ENCODE results near the gene GP1BB. TPM values are rescaled to one million over a fixed set of nuclear protein-coding genes. Genes with fewer than 3 reads are reported as not detected.
"Not testable (repeated sequence)": the region's sequence is repeated elsewhere in the genome, so short reads cannot be mapped to it uniquely, and the experiment has no call there.

Gene GP1BB
- polyA plus RNA-seq, 1 donor: 2.9 TPM

DNA sequence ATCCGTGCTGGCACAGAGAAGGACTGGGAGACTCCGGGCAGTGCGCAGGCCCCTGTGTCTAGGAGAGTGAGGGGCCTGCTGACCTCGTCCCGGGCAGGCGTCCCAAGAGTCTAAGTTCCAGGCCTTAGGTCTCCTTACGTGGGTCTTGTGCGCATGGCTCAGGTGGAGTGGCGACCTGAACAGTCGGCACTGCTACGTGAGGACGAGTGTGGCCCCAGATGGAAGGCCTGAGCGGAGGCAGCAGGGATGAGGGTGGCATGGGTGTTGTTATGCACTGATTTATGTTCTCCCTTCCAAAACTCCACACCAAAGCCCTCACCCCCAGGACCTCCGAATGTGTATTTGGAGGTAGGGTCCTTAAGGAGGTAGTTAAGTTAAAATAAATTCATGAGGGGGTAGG lies 29.8 kb upstream of the GP1BB start:
- DNase-seq: no peak

DNA sequence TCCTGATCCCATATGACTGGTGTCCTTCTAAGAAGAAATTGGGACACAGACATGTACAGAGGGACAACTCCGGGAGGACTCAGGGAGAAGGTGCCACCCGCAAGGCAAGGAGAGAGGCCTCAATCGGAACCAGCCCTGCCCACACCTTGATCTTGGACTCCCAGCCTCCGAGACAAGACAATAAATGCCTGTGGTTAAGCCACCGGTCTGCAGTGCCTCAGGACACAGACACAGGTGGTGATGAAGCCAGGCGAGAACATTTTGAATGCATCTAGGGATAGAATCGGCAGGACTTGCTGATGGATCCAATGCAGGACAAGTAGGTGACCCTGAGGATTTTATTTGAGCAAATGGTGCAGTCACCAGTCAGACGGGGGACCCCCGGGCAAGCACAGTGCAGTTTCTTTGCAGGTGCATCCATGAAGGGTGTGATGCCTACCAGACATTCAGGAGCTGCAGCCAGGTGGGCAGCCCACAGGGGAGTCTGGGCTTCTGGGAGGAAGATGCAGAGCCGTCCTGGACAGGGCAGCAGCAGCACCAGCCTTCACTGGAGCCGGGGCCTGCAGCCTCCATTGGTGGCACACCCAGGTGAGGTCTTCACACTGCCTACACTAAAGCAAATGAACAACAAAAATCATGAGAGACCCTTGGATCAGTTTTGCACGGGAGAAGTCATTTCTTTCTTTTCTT lies 29.2 kb upstream of the GP1BB start:
- no peak for DNase-seq

DNA sequence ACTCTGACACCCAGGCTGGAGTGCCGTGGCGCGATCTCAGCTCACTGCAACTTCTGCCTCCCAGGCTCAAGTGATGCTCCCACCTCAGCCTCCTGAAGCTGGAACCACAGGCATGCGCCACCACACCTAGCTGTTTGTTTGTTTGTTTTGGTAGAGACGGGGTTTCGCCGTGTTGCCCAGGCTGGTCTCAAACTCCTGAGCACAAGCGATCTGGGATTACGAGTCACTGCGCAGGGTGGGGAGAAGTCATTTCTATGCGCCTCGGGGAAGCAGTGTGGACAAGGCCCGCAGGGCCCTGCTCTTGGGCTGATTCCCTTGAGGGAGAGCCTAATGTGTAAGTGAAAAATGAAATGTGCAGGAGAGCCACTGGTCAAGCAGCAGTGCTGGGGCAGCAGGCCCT lies 28.6 kb upstream of the GP1BB start:
- DNase-seq: no peak

DNA sequence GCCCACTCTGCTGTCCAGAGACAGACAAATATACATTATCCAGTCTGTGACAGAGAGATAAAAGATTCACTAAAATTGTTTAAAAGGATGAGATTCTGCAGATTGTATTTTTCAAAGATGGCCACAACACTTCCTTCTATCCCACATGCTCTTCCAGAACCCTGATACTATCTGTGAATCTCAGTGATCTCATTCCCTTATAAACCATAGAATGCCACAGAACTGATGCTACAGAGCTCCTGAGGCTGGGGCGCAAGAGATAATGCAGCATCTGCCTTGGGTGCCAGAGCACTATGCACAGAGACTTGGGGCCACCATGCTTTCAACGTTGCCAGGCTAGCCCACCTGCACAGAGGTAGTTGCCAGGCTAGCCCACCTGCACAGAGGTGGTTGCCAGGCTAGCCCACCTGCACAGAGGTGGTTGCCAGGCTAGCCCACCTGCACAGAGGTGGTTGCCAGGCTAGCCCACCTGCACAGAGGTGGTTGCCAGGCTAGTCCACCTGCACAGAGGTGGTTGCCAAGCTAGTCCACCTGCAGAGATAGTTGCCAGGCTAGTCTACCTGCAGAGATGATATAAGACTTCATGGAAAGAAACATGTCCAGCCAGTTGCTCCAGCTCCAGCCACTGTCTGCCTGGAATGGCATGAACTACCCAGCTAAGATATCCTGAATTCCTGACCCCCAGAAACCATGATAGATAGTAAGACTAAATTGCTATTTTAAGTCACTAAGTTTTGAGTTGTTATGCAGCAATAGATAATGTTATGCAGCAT lies 26.6 kb upstream of the GP1BB start:
- DNase-seq: no peak

DNA sequence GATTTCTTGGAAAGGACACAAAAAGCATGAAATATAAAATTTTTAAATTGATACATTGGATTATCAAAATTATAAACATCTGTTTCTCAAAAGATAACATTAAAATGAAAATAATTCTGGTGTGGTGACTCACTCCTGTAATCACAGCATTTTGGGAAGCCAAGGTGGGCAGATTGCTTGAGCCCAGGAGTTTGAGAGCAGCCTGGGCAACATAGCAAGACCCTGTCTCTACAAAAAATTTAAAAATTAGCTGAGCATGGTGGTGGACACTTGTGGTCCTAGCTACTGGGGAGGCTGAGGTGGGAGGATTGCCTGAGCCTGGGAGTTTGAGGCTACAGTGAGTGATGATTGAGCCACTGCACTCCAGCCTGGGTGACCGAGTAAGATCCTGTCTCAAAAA lies 25.5 kb upstream of the GP1BB start:
- not testable (repeated sequence) for DNase-seq

DNA sequence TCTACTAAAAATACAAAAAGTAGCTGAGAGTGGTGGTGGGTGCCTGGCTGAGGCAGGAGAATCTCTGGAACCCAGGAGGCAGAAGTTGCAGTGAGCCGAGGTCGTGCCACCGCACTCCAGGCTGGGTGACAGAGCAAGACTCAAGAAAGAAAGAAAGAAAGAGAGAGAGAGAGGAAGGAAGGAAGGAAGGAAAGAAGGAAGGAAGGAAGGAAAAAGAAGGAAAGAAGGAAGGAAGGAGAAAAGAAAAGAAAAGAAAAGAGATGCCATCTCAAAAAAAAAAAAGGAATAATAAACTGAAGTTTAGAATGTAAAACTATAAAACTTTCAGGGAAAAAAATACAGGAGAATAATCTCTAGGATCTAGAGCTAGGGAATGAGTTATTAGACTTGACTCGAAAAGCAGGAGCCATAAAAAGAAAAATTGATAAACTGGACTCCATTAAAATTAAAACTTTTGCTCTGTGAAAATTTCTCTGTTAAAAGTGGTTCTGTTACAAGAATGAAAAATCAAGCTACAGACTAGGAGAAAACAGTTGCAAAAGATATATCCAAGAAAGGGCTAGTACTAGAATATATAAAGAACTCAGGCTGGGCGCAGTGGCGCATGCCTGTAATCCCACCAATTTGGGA lies 22.4 kb upstream of the GP1BB start:
- no peak for DNase-seq

DNA sequence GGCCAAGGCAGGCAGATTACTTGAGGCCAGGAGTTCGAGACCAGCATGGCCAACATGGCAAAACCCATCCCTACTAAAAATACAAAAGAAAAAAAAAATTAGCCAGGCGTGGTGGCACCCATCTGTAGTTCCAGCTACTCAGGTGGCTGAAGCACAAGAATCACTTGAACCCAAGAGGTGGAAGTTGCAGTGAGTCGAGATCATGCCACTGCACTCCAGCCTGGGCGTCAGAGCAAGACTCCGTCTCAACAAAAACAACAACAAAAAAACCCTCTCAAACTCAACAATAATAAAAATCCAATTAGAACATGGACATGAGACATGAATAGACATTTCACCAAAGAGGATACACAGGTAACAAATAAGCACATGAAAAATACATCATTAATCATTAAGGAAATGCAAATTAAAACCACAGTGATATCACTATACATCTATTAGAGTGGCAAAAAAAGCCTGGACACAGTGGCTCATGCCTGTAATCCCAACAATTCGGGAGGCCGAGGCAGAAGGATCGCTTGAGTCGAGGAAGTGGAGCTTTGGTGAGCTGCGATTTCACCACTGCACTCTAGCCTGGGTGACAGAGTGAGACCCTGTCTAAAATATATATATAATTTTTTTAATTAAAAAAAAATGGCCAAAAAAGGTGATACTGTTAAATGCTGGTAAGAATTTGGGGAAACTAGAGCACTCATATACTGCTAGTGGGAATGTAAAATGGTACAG lies 21.8 kb upstream of the GP1BB start:
- DNase-seq: no peak

DNA sequence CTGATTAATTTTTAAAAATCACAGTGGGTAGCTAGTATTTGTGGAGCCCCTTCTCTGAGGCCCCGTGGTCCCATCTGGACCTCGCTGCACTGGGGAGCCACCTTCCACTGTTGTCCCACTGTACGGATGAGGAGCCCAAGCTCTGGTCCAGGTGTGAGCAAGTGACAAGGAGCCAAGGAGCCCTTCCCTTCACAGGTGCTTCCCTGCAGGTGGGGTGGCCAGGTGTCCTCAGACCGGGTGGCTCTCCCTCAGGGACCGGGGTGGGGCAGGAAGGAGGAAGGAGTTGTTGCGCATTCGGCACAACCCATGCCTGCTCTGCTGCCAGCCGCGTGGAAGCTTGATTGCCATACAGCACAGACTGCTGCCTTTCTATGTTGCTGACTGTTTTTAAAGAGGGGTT lies 19.5 kb upstream of the GP1BB start:
- DNase-seq: no peak

DNA sequence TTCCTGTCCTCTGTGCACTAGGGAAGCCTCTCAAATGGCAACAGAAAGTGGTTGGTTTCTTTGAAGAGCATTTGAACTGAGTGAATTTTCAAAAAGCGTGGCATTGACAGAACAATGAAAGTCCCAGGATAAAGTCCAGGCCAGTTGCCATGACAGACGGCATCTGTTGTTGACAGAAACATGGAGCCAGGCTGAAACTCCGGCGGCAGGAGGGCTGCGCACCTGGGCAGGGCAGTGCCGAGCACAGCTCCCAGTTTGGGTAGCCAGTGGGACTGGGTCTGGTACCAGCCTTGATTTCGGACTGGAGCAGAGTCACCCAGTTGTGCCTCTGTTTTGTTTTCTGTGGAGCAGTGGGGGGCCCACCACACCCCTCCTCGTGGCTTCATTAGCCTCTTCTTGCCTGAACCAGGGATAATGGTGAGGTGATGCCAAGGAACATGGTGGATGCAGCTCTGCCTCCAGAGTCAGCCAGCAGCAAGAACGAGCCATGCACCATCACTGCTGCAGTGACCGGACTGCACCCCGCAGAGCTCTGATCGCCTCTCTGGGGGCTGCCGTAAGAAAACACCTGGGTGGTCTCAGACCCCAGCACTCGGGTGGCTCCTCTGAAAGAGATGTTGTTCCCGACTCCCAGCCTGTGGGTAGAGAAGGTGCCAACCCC lies 18.9 kb upstream of the GP1BB start:
- no peak for DNase-seq

DNA sequence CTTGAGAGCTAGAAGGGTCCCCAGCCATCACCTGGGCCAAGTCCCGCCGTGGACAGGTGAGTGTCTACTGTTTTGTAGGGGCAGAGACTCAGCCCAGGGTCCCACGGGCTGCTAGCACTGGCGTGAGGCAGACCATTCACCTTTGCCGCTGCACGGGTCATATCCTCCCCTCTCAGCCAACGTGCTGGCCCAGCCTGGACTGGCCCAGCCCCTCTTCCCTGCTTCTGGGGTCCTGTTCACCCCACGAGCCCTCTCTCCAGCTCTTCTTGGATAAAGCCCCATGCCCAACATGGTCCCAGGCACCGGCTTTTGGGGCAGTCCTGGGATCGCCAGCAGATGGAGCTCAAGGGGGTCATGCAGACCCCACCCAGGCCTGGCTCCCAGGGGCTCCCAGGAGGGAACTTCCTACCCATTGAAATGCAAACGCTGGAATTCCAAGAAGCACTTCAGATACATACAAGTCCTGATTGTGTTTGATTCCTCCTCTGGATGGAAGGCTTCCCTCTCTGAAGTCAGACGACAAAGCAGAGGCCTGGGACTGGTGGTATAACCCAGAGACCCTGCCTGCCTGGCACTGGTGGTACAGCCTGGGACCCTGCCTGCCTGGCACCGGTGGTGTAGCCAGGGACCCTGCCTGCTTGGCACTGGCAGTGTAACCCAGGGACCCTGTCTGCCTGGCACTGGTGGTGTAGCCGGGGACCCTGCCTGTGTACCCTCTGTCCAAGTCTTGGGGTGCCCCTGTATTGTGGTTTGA lies 18.0 kb upstream of the GP1BB start:
- DNase-seq: no peak

DNA sequence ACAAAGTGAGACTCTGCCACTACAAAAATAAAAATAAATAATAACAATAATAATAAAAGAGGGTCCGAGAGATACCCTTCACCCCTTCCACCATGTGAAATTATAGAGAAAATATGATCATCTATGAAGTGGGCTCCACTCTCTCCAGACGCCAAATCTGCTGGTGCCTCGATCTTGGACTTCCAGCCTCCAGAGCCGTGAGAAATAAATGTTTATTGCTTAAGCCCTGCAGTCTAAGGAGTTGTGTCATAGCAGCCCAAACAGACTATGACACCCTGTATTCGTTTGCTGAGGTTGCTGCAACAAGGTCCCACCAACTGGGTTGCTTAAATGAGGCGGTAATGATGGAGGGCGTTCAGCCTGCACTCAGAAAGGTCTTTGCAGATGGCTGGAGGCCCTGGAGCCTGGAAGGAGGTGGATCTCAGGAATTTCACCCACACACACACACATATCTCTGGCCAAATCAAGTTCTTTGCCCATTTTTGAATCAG lies 16.6 kb upstream of the GP1BB start:
- DNase-seq: no peak

DNA sequence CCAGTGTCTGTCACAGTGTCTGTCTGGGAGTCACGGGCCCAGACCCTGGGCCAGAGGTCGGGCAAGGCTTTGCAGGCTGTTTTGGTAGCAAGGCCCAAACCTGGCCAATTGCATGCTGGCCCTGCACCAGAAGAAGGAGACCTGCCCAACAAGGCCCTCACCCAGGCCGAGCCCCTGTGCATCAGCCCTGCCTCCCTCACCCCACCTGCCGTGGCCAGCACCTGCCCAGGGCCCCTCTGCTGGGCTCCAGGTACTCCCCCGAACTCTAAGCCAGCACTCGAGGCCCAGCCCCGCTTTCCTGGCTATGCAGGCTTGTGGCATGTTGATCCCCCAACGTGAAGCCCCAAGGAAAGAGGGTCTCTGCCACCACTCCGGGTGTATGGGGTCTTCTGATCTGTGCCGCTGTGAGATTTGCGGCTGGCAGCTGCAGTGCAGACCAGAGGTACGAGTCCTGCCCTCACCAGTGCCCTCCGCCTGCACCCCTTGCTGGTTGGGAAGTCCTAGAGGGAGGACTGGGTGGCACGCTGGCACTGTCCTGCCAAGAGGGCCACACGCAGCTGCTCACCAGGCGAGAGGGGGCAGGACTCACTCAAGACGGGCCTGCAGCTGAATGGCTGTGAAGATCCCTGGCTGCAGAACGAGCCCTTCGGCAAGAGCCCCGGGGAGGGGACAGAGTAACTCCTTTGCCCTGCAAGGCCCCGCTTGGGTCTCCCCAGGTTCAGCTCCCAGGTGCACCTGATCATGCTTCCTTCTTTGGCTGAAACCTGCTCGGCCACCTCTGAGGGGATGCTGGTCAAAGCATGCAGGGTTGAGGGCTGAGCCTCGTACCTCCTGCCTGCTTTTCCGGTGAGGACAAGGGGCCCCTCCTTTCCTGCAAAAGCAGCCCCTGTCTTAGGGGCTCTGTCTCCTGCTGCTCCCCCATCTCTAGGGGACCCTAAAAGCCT lies 15.7 kb upstream of the GP1BB start:
- DNase-seq: no peak

DNA sequence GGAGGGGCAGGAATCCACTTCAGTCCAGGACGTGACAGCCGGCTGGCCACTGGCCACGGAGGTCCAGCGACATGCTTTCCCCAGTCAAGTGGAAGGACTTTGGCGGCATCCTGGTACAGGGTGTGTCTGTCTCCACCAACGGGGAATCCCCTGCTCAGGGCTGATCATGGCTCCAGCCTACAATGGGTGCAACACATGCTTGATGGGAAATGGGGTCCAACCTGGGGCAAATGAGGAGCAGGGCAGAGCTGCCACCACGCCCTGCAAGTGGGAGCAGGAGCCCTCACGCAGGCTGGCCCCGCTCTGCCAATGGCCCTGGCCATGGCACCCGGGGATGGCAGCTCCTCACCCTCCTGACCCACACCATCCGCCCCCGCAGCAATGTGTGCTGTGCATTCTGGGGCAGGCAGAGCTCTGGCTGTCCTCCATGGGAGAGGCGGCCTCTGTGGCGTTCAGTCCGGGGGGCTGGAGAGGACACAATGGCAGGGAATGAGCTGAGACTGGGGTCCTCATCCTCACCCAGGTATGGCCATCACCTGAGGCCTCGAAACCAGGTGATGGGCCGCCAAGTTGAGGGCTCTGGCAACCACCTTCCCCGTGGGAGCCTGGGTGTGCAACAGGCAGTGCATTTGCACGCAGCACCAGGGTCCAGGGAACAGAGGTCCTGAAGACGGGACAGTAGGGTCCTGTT lies 14.9 kb upstream of the GP1BB start:
- DNase-seq: no peak

DNA sequence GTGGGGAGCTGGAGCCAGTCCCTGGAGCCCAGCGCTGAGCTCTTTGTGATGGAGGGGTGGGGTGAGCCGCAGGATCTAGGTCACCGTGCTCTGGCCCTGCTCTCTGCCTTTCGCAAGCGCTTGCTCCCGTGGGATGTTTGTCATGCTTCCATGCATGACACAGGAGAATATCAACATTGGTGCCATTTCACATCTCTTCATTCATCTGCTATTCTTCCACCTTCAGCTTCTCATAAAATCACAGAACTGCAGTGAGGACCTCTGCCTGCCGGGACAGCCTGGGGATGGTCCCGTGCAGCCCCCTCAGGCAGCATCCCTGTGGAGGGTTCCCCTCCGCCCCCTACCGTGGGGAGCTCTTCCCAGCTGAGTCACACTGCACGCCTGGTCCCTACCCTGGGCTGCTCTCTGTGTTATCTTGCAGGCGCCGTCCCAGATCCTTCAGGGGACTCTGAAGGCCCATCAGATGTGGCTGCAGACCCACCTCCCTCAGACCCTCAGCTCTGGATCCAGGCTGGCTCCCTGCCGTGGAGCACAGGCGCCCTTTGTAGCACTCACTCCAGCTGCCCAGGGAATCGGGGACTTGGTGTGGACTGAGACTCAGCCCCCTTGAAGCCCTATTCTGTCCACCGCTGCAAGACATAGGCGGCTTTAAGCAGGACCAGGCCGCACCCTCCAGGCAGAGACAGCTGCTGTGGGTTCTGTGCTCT lies 14.1 kb upstream of the GP1BB start:
- no peak for DNase-seq

DNA sequence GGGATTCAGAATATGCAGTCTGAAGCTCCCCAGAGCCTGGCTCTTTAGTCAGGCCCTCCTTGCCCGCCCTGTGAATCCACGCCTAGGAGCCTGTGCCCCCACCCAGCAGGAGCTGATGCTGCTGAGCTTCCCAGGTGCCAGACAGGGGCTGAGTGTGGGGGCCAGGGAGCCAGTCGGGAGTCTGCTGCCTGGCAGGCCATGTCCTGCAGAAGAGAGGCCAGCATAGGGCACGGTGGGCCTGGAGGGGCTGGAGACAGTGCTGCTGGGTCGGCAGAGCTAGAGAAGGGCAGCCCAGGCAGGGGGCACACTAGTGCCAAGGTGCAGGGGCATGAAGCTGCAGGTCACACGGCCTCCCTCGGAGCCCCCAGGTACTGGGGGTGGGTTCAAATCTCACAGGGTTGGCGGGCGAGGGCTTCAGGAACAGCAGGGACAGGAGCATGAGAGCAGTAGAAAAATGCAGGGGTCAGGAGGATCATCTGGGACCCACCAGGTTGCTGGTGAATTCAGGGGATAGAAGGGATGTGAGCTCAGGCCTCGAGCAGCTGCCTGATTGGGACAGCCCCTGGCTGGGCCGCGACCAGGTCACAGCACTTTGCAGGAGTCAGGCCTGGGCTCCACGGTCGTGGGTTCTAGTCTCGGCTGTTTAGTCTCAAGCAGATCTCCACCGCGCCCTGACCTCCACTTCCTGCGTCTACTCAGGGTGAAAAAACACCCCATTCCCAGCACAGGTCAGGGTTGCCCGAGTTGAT lies 13.1 kb upstream of the GP1BB start:
- DNase-seq: no peak

DNA sequence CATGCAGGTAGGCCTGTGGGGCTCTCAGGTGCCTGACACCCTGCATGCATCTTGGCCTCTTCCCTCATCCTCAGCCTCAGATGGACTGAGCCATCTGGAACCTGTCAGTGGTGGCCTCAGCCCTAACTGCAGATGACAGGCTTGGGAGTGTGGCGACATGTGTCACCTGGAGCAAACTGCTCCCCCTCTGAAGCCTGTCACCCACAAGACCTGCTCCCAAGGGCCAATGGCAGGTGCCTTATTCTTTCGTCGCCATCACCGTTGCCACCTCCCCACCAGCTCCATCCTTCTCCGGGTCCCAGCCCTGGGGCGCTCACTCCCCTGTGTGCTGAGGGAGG lies 12.6 kb upstream of the GP1BB start:
- no peak for DNase-seq

DNA sequence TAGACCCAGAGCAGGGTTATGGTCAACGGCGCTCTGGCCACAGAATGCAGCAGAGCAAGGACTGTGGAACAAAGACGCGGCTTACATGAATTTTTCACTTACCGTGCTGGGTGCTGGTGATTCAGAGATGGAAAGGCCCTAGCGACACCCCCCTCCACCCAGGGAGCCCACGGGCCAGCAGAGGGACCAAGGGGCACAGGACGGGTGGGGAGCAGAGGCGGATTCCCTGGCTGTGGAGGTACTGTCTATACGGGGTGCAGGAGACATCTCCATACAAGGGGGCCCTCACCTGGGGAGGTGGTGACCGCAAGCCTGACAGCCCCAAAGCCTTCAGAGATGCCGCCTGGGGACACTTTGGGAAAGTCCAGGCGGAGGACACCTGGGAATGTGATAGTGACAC lies 10.1 kb upstream of the GP1BB start:
- DNase-seq: no peak

DNA sequence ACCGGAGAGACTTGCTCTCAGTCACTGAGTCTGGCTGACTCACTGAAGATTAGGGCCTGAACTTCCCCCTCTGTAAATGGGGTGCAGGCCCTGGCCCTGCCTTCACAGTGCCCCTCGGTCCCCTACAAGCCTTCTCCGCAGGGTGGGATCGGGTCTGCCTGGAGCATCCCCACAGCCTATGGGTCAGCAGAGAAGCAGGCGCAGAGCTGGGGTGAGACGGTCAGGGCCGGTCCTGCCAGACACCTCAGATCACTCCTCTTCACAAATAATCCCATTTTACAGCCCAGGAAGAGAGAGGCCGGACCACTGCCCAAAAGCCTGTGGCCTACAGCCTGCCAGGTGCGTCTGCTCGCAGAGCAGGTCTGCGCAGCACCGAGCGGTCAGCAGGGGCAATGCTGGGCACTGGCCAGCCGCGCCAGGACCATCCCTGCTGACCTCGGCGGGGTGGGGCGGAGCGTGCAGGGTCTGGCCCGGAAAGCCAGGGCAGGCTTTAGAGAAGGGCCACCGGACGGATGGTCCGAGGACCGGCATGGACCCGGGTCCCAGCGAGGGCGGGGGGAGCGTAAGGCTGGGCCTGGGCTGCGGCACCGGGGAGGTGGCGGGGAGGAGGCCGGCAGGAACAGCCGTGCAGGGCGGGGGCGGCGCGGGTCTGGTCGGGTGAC lies 9.6 kb upstream of the GP1BB start:
- no peak for DNase-seq

All from left kidney (tissue), 2 donors.